ENCODE measurements around the gene CCR5.

DNA sequence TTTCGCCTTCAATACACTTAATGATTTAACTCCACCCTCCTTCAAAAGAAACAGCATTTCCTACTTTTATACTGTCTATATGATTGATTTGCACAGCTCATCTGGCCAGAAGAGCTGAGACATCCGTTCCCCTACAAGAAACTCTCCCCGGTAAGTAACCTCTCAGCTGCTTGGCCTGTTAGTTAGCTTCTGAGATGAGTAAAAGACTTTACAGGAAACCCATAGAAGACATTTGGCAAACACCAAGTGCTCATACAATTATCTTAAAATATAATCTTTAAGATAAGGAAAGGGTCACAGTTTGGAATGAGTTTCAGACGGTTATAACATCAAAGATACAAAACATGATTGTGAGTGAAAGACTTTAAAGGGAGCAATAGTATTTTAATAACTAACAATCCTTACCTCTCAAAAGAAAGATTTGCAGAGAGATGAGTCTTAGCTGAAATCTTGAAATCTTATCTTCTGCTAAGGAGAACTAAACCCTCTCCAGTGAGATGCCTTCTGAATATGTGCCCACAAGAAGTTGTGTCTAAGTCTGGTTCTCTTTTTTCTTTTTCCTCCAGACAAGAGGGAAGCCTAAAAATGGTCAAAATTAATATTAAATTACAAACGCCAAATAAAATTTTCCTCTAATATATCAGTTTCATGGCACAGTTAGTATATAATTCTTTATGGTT is at the start of gene CCR5:
- no peak for TF ChIP-seq CTCF (IDR thresholded peaks at IDR 0.05)
- no peak for TF ChIP-seq POLR2A (IDR thresholded peaks at IDR 0.05)
